Activated CD4-positive, alpha-beta memory T cell treated with anti-CD3 and anti-CD28 coated beads for 36 hours (primary cell): ENCODE results near the gene SCARF2. TPM values are rescaled to one million over a fixed set of nuclear protein-coding genes. Genes with fewer than 3 reads are reported as not detected.
"Not testable (repeated sequence)": the region's sequence is repeated elsewhere in the genome, so short reads cannot be mapped to it uniquely, and the experiment has no call there.

ENCODE experiments used
- CTCF ChIA-PET: fragments of 350-600 bp; sonication (Branson Sonifier 250); formaldehyde crosslinking; loops from one replicate; lab custom pipeline; 2021; ENCODE audit warnings: antibody characterized with exemption, inconsistent platforms; lab: Charles Lee
- POLR2A ChIA-PET: fragments of 350-600 bp; sonication (Branson Sonifier 250); formaldehyde crosslinking; loops from one replicate; lab custom pipeline; 2021; ENCODE audit warnings: antibody characterized with exemption; lab: Charles Lee
- DNase-seq: peaks from one replicate; pipeline ENCODE4 v3.0.0-alpha.2; 2020
- H3K27ac Mint-ChIP-seq: one replicate; pipeline ENCODE4 v1.8.0; 2021; ENCODE audit warnings: mixed read lengths
- H3K27me3 Mint-ChIP-seq: one replicate; pipeline ENCODE4 v1.8.0; 2021; ENCODE audit warnings: mixed read lengths
- H3K36me3 Mint-ChIP-seq: one replicate; pipeline ENCODE4 v1.8.0; 2021; ENCODE audit warnings: mixed read lengths
- H3K4me1 Mint-ChIP-seq: one replicate; pipeline ENCODE4 v1.8.0; 2021; ENCODE audit warnings: low read depth, mixed read lengths
- H3K4me3 Mint-ChIP-seq: one replicate; pipeline ENCODE4 v1.8.0; 2021; ENCODE audit warnings: mild to moderate bottlenecking, mixed read lengths
- H3K9me3 Mint-ChIP-seq: one replicate; pipeline ENCODE4 v1.8.0; 2021; ENCODE audit warnings: mixed read lengths
- intact Hi-C: fragments of 100-400 bp; cut with micrococcal nuclease; formaldehyde crosslinking; loops from one replicate; pipeline ENCODE4 v1.15.1; 2023
- total RNA-seq, 2 experiments: library from RNA; stranded (reverse); gene quantifications; one replicate each; pipeline ENCODE4 v1.2.3, GENCODE V29; 2021

SCARF2 gene
- total RNA-seq, 2 experiments from 2014 or later: 0.43 to 0.70 TPM

GRCh38 chr22:20470525-20470924 is 32.9 kb upstream of the SCARF2 start:
- intact Hi-C loops, H3K9me3 Mint-ChIP-seq, DNase-seq, H3K4me3 Mint-ChIP-seq, H3K27ac Mint-ChIP-seq, POLR2A ChIA-PET, H3K27me3 Mint-ChIP-seq: not testable (repeated sequence)
- CTCF ChIA-PET: interaction anchor here (0.7 to 1.7 kb wide), 2 partner anchors 14 to 28 kb away, joined by 3 to 10 read pairs; no protein-coding TSS in a partner anchor
- Mint-ChIP-seq H3K36me3 (peaks cover 17% of the 10 kb centered on the region), H3K4me1 (peaks cover 46% of the 10 kb centered on the region)

DNA sequence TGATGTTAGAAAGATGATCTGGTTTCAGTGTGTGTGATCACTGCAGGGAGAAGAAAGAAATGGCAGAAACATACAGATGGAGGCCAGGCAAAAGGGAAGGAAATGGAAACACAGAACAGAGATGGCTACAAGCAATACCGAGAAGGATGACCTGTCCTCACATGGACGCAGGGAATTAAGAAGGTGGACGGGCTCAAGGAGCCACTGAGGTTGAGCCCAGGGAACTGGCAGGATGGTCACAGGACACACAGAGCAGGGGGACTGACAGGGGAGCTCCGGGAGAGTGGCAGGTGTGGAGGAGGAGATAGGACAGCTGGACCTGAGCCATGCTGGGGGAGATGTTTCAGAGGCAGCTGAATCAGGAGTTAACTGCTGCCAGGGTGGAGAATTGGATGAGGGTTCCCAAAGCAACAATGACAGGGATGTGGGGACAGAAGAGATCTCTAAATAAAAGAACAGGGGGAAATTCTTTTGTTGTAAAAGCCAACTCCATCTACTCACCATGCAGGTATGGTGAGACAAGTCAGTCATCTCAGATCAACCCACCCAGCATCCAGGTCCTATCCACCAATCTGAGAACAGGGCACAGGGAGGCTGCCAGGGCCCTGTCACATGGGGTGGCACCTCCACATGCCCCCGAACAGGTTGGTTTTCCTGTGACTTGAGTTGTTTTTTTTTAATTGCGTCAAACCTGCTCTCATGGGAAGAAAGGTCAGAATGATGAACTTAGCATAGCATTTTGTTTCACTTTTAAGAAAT is 31.7 kb upstream of the SCARF2 start:
- ChIA-PET CTCF (interaction anchor here (1.6 to 1.7 kb wide), 2 partner anchors 13 kb away, joined by 10 to 12 read pairs; no protein-coding TSS in a partner anchor), POLR2A (interaction anchor here (1.1 kb wide), 1 partner anchor 25 kb away, joined by 3 read pairs; no protein-coding TSS in a partner anchor)
- peak overlapping the region; percentile 57 for H3K27ac Mint-ChIP-seq
- peaks cover 21% of the 10 kb centered on the region for H3K36me3 Mint-ChIP-seq
- intact Hi-C loops: no loop called here
- no peaks in the 10 kb centered on the region for H3K27me3 Mint-ChIP-seq
- no peaks in the 10 kb centered on the region for H3K9me3 Mint-ChIP-seq
- H3K4me3 Mint-ChIP-seq: no peak overlapping the region
- DNase-seq: no peak
- H3K4me1 Mint-ChIP-seq: peaks cover 47% of the 10 kb centered on the region

DNA sequence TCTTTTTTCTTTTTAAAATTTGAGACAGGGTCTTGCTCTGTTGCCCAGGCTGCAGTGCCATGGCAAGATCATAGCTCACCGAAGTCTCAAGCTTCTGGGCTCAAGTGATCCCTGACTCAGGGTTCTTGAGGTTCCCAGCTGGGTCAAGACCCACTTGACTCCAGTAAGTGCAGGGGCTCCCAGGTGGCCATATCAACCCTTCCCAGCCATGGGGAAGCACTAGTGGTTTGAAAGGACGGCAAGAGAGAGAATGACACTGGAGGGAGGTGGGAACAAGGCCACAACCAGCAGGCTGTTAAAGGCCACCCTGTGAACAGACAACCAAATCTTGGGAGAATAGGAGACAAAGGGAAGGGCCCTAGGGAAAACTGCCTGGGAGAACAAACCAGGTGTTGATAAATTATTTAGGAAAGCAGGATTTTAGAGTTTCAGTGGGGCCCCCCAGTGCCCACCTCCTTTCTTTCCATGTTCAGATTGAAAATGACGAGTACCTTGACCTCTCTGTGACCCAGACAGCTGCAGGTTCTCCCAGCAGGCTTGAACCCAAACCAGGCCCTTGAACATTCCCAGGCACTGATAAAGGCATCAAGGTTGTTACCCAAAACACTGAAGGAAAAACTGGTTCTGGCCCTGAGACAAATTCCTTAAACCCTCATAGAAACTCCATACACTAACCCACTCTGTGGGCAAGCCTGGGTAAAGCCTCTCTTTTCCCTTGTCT is 29.2 kb upstream of the SCARF2 start:
- ChIA-PET CTCF (no interaction called here), POLR2A (no interaction called here)
- Mint-ChIP-seq H3K36me3 (peaks cover 24% of the 10 kb centered on the region), H3K9me3 (no peaks in the 10 kb centered on the region), H3K4me1 (peaks cover 61% of the 10 kb centered on the region), H3K4me3 (no peak overlapping the region), H3K27me3 (no peaks in the 10 kb centered on the region), H3K27ac (peak overlapping the region; percentile 30)
- intact Hi-C loops: no loop called here
- DNase-seq: no peak

GRCh38 chr22:20465759-20466077 is 28.1 kb upstream of the SCARF2 start:
- intact Hi-C loops: loop anchor here (2.0 kb wide), 1 partner anchor 29 kb away; the partner anchor contains the start of gene KLHL22

DNA sequence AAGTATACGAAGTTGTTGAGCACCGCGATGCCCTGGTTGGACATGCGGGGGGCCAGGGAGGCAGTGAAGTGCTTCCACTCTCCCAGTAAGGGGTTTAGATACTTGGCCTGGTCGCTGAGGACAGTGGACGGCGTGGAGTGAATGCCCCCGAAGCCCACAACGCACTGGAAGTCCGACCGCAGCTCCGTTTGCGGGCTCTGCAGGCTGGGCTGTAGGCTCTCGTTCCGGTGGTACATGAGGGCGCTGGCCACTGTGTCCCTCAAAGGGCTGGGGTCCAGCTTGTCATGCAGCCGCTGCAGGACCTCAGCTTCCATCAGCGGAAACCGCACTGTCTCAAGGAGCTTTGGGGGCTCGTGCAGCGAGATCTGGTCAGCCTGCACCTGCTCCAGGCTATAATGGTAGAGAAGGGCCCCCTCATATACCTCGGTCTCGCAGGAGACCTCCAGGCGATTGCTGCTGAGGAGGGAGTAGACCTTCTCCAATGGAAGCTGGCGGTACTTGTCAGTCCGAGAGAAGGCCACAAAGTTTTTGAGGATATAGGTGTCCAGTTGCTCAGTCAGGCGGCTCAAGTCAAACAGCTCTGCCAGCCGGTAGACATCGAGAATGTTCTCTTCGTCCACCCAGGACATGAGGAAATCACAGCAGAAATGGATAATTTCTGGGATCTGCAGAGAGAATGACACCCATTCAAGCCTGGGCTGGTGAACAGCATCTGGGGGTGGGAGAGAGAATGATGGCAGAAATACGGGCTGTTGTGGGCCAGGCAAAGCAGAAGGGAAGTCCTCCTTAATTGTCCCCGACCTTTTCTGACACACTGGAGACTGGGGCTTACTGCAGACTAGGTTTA is 27.5 kb upstream of the SCARF2 start:
- Mint-ChIP-seq H3K27me3 (no peaks in the 10 kb centered on the region), H3K4me1 (peaks cover 61% of the 10 kb centered on the region), H3K9me3 (no peaks in the 10 kb centered on the region), H3K36me3 (peaks cover 15% of the 10 kb centered on the region), H3K27ac (peak overlapping the region; percentile 85), H3K4me3 (peak overlapping the region; percentile 7)
- POLR2A ChIA-PET: interaction anchor here (1.1 to 1.7 kb wide), 3 partner anchors 8 to 26 kb away, joined by 3 to 5 read pairs (median 4); no protein-coding TSS in a partner anchor
- CTCF ChIA-PET: interaction anchor here (3.0 to 3.9 kb wide), 2 partner anchors 10 to 47 kb away, joined by 12 to 24 read pairs; no protein-coding TSS in a partner anchor
- no peak for DNase-seq
- intact Hi-C loops: loop anchor here (2.0 kb wide), 1 partner anchor 30 kb away; the partner anchor contains the start of gene KLHL22

More at GRCh38 chr22:20465759-20466077, 28.1 kb upstream of the SCARF2 start:
- H3K27ac Mint-ChIP-seq: peak overlapping the region; percentile 85
- peak; percentile 34 for DNase-seq
- peaks cover 19% of the 10 kb centered on the region for H3K36me3 Mint-ChIP-seq
- H3K27me3 Mint-ChIP-seq: no peaks in the 10 kb centered on the region
- H3K9me3 Mint-ChIP-seq: no peaks in the 10 kb centered on the region
- H3K4me3 Mint-ChIP-seq: peak overlapping the region; percentile 7
- peaks cover 61% of the 10 kb centered on the region for H3K4me1 Mint-ChIP-seq
- ChIA-PET CTCF (interaction anchor here (3.0 to 3.9 kb wide), 2 partner anchors 10 to 48 kb away, joined by 12 to 24 read pairs; no protein-coding TSS in a partner anchor), POLR2A (no interaction called here)

- peak overlapping the region; percentile 94 for H3K27ac Mint-ChIP-seq
Observed at GRCh38 chr22:20464096-20464614, 26.5 kb upstream of the SCARF2 start.

GRCh38 chr22:20463324-20464095 is 25.9 kb upstream of the SCARF2 start:
- CTCF ChIA-PET: interaction anchor here (0.7 to 3.9 kb wide), 7 partner anchors 8 to 307 kb away, joined by 3 to 24 read pairs (median 3); no protein-coding TSS in a partner anchor
- Mint-ChIP-seq H3K27ac (peak overlapping the region; percentile 94), H3K4me1 (peaks cover 54% of the 10 kb centered on the region), H3K36me3 (peaks cover 9% of the 10 kb centered on the region), H3K9me3 (no peaks in the 10 kb centered on the region), H3K4me3 (peak overlapping the region; percentile 35), H3K27me3 (no peaks in the 10 kb centered on the region)
- intact Hi-C loops: loop anchor here (2.0 kb wide), 1 partner anchor 31 kb away; the partner anchor contains the start of gene KLHL22
- peak; percentile 35 for DNase-seq
- POLR2A ChIA-PET: interaction anchor here (0.7 to 1.7 kb wide), 4 partner anchors 7 to 28 kb away, joined by 3 to 5 read pairs (median 4); no protein-coding TSS in a partner anchor

More at GRCh38 chr22:20464096-20464614, 26.5 kb upstream of the SCARF2 start:
- ChIA-PET CTCF (interaction anchor here (1.5 to 3.9 kb wide), 3 partner anchors 9 to 46 kb away, joined by 4 to 24 read pairs (median 12); no protein-coding TSS in a partner anchor), POLR2A (interaction anchor here (1.1 to 1.7 kb wide), 3 partner anchors 8 to 26 kb away, joined by 3 to 5 read pairs (median 4); no protein-coding TSS in a partner anchor)
- Mint-ChIP-seq H3K4me3 (peak overlapping the region; percentile 35), H3K36me3 (peaks cover 12% of the 10 kb centered on the region), H3K9me3 (no peaks in the 10 kb centered on the region), H3K4me1 (peaks cover 58% of the 10 kb centered on the region), H3K27me3 (no peaks in the 10 kb centered on the region)
- peak; percentile 80 for DNase-seq
- intact Hi-C loops: loop anchor here (2.0 kb wide), 1 partner anchor 31 kb away; the partner anchor contains the start of gene KLHL22

GRCh38 chr22:20459862-20460261 is 22.2 kb upstream of the SCARF2 start:
- intact Hi-C loops: no loop called here
- Mint-ChIP-seq H3K27me3 (no peaks in the 10 kb centered on the region), H3K4me1 (peaks cover 45% of the 10 kb centered on the region), H3K4me3 (no peak overlapping the region), H3K27ac (no peak overlapping the region), H3K36me3 (peaks cover 14% of the 10 kb centered on the region), H3K9me3 (no peaks in the 10 kb centered on the region)
- no peak for DNase-seq
- ChIA-PET CTCF (no interaction called here), POLR2A (no interaction called here)

DNA sequence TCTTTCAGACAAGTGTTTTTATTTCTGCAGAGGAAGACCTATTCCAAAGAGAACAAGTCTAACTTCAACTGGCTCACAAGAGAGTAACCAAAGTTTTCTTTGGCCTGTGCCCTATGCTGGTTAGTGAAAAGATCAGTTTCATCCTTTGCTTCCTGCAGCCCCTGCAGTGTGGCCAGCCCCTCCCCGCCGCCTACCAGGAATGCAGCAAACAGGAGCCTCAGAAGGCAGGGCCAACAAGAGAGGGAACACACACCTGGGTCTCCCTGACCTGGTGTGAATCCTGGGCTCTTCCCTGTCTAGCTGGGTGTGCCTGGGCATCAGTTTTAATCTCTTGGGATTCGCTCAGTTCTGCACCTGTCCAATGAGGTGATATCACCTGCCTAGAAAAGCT is 21.5 kb upstream of the SCARF2 start:
- intact Hi-C loops: no loop called here
- CTCF ChIA-PET: no interaction called here

DNA sequence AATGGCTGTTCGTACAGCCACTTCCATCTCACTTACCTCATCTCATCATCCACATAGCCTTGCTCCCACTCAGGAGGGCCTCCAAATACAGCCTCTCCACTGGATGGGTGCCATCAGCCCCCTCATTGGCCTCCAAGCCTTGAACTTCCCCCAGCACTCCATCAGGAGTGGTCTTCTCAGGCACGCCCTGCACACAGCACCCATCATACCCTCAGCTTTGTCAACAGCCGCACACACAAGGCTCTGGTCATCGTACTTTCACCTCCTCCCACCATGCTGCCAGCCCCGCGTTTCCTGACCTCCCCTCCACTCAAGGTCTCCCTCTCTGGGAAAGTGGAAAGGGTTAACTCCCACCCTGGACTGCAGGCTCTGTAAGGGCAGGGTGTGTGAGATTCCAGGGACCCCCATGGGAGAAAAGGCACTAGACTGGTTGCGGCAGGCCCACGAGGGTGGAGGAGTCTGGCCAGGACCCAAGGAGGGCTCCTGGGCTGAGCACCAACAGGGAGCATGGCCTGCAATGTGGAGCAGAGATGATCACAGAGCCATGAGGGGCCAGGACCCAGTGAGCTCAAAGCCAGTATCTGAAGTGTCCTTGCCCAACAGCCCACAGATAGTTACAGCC is 21.0 kb upstream of the SCARF2 start:
- DNase-seq: no peak
- peaks cover 33% of the 10 kb centered on the region for H3K4me1 Mint-ChIP-seq
- intact Hi-C loops: no loop called here
- peaks cover 8% of the 10 kb centered on the region for H3K36me3 Mint-ChIP-seq
- ChIA-PET CTCF (no interaction called here), POLR2A (interaction anchor here (0.9 kb wide), 1 partner anchor 35 kb away, joined by 3 read pairs; no protein-coding TSS in a partner anchor)
- H3K27me3 Mint-ChIP-seq: no peaks in the 10 kb centered on the region
- H3K9me3 Mint-ChIP-seq: no peaks in the 10 kb centered on the region
- no peak overlapping the region for H3K27ac Mint-ChIP-seq
- no peak overlapping the region for H3K4me3 Mint-ChIP-seq

More for the DNA sequence above, 21.5 kb upstream of the SCARF2 start:
- POLR2A ChIA-PET: no interaction called here
- Mint-ChIP-seq H3K4me3 (no peak overlapping the region), H3K27me3 (no peaks in the 10 kb centered on the region), H3K27ac (no peak overlapping the region), H3K4me1 (peaks cover 38% of the 10 kb centered on the region), H3K36me3 (peaks cover 10% of the 10 kb centered on the region), H3K9me3 (no peaks in the 10 kb centered on the region)
- no peak for DNase-seq
